HepG2 (cell line): ENCODE results near the gene GDF7. TPM values are rescaled to one million over a fixed set of nuclear protein-coding genes. Genes with fewer than 3 reads are reported as not detected.

ENCODE experiments used
- AGO2 ChIP-seq: fragments of 200-400 bp; formaldehyde crosslinking; optimal IDR thresholded peaks from 2 replicates; pipeline ENCODE3; 2017; ENCODE audit warnings: mild to moderate bottlenecking, low read depth, low read length, moderate library complexity
- HMG20B ChIP-seq: conservative IDR thresholded peaks from 2 replicates; pipeline ENCODE4 v1.6.1; 2016; ENCODE audit warnings: missing genetic modification reagents, missing compliant biosample characterization
- JUN ChIP-seq: sonication (generic); formaldehyde crosslinking; IDR thresholded peaks from 2 replicates; pipeline ENCODE4 v1.4.0; 2020; ENCODE audit warnings: mild to moderate bottlenecking, missing genetic modification reagents
- MAFF ChIP-seq: IDR thresholded peaks from 2 replicates; pipeline ENCODE4 v1.6.1; 2011; ENCODE audit warnings: low read depth, low read length, improper control_type of control experiment
- MED1 ChIP-seq: sonication (generic); formaldehyde crosslinking; IDR thresholded peaks from 2 replicates; pipeline ENCODE4 v1.4.0; 2020; ENCODE audit warnings: missing genetic modification reagents
- PITX1 ChIP-seq: sonication (generic); formaldehyde crosslinking; IDR thresholded peaks from 2 replicates; pipeline ENCODE4 v1.5.1; 2020; ENCODE audit warnings: mild to moderate bottlenecking, missing genetic modification reagents
- SALL2 ChIP-seq: sonication (generic); formaldehyde crosslinking; IDR thresholded peaks from 2 replicates; pipeline ENCODE4 v1.8.1; 2023; ENCODE audit warnings: mild to moderate bottlenecking, missing genetic modification reagents, inconsistent platforms
- XRCC5 ChIP-seq: fragments of 200-400 bp; formaldehyde crosslinking; optimal IDR thresholded peaks from 2 replicates; pipeline ENCODE3; 2017; ENCODE audit warnings: mild to moderate bottlenecking, low read length
- ZBTB44 ChIP-seq: sonication (generic); formaldehyde crosslinking; IDR thresholded peaks from 2 replicates; pipeline ENCODE4 v1.4.0; 2020; ENCODE audit warnings: missing genetic modification reagents
- ZC3H4 ChIP-seq: sonication (generic); formaldehyde crosslinking; IDR thresholded peaks from 2 replicates; pipeline ENCODE4 v1.4.0; 2020; ENCODE audit warnings: missing genetic modification reagents, borderline replicate concordance
- ZFP36L1 ChIP-seq: sonication (generic); formaldehyde crosslinking; IDR thresholded peaks from 2 replicates; pipeline ENCODE4 v1.8.0; 2022; ENCODE audit warnings: mild to moderate bottlenecking, missing genetic modification reagents, moderate library complexity
- ZNF18 ChIP-seq: sonication (generic); formaldehyde crosslinking; IDR thresholded peaks from 2 replicates; pipeline ENCODE4 v1.8.0; 2022; ENCODE audit warnings: mild to moderate bottlenecking, missing genetic modification reagents; ENCODE audit not compliant: insufficient replicate concordance
- ZNF543 ChIP-seq: sonication (generic); formaldehyde crosslinking; IDR thresholded peaks from 2 replicates; pipeline ENCODE4 v1.4.0; 2020; ENCODE audit warnings: mild to moderate bottlenecking, missing genetic modification reagents
- ZNF616 ChIP-seq: sonication (generic); formaldehyde crosslinking; IDR thresholded peaks from 2 replicates; pipeline ENCODE4 v1.5.0; 2020; ENCODE audit warnings: low read depth, mild to moderate bottlenecking, missing genetic modification reagents
- ZNF772 ChIP-seq: sonication (generic); formaldehyde crosslinking; IDR thresholded peaks from 2 replicates; pipeline ENCODE4 v1.5.0; 2020; ENCODE audit warnings: mild to moderate bottlenecking, missing genetic modification reagents
- ZSCAN21 ChIP-seq: sonication (generic); formaldehyde crosslinking; IDR thresholded peaks from 2 replicates; pipeline ENCODE4 v1.8.0; 2022; ENCODE audit warnings: mild to moderate bottlenecking, missing genetic modification reagents, moderate library complexity, borderline replicate concordance
- polyA plus RNA-seq, 8 experiments: library from polyadenylated mRNA; depleted of rRNA in 3 of 8; stranded (reverse) in 7 of 8; unstranded in 1 of 8; fragments of >200 nt; fragmentation: Illumina TruSeq in 4 of 8; extraction: Trizol in 4 of 8; gene quantifications; 2 replicates each; pipeline versions ENCODE4 v1.2.1 to v1.2.3, GENCODE V29; 2011 to 2016; ENCODE audit warnings: low read depth in 4 of 8, missing spikeins in 1 of 8, mixed read lengths in 1 of 8; ENCODE audit not compliant: insufficient read depth in 1 of 8
- total RNA-seq, 5 experiments: library from RNA; depleted of rRNA; stranded (reverse); fragments of >200 nt; fragmentation: Illumina TruSeq; extraction: Trizol; gene quantifications; 2 replicates each; pipeline ENCODE4 v1.2.3, GENCODE V29; 2016; ENCODE audit warnings: low read depth in 1 of 5
- TF ChIP-seq, protein P1 (sequence below): IDR thresholded peaks from 2 replicates; pipeline ENCODE4 v1.6.1; 2016; ENCODE audit warnings: missing compliant biosample characterization, missing genetic modification reagents, borderline replicate concordance
- TF ChIP-seq, protein P2 (sequence below): sonication (generic); formaldehyde crosslinking; conservative IDR thresholded peaks from 2 replicates; pipeline ENCODE4 v1.4.0; 2020; ENCODE audit warnings: missing genetic modification reagents
- TF ChIP-seq, protein P3 (sequence below): sonication (generic); formaldehyde crosslinking; IDR thresholded peaks from 2 replicates; pipeline ENCODE4 v1.4.0; 2020; ENCODE audit warnings: missing genetic modification reagents, borderline replicate concordance

GDF7 gene
- total and polyA plus RNA-seq, 2 of the 13 experiments (the other 11 are each of a cell fraction or from before 2014, with no cell fraction given), result 1.6 to 15.0 TPM

GRCh38 chr2:20642055-20642971, 24.6 kb upstream of the GDF7 start (continued):
- no peak for TF ChIP-seq ZC3H4 (CRISPR knock-in tag)
- TF ChIP-seq MAFF, result no peak
- peak; percentile 93 for TF ChIP-seq XRCC5
- TF ChIP-seq, protein P1, sequence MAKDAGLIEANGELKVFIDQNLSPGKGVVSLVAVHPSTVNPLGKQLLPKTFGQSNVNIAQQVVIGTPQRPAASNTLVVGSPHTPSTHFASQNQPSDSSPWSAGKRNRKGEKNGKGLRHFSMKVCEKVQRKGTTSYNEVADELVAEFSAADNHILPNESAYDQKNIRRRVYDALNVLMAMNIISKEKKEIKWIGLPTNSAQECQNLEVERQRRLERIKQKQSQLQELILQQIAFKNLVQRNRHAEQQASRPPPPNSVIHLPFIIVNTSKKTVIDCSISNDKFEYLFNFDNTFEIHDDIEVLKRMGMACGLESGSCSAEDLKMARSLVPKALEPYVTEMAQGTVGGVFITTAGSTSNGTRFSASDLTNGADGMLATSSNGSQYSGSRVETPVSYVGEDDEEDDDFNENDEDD (CRISPR knock-in tag), result no peak
- TF ChIP-seq ZNF772, result peak; percentile 75
- TF ChIP-seq ZBTB44 (CRISPR knock-in tag), result no peak
- peak; percentile 29; the same call in 1 of the 2 replicates for TF ChIP-seq MED1 (CRISPR knock-in tag)
- TF ChIP-seq PITX1 (CRISPR knock-in tag), result peak; percentile 44; the same call in 1 of the 2 replicates
- TF ChIP-seq JUN, result no peak
- peak; percentile 45; the same call in 1 of the 2 replicates for TF ChIP-seq SALL2 (CRISPR knock-in tag)
- TF ChIP-seq, protein P2, sequence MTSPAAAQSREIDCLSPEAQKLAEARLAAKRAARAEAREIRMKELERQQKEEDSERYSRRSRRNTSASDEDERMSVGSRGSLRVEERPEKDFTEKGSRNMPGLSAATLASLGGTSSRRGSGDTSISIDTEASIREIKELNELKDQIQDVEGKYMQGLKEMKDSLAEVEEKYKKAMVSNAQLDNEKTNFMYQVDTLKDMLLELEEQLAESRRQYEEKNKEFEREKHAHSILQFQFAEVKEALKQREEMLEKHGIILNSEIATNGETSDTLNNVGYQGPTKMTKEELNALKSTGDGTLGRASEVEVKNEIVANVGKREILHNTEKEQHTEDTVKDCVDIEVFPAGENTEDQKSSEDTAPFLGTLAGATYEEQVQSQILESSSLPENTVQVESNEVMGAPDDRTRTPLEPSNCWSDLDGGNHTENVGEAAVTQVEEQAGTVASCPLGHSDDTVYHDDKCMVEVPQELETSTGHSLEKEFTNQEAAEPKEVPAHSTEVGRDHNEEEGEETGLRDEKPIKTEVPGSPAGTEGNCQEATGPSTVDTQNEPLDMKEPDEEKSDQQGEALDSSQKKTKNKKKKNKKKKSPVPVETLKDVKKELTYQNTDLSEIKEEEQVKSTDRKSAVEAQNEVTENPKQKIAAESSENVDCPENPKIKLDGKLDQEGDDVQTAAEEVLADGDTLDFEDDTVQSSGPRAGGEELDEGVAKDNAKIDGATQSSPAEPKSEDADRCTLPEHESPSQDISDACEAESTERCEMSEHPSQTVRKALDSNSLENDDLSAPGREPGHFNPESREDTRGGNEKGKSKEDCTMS (CRISPR knock-in tag), result no peak
- TF ChIP-seq ZFP36L1 (CRISPR knock-in tag), result no peak
- TF ChIP-seq ZNF543, result no peak
- peak; percentile 54; the same call in 1 of the 2 replicates for TF ChIP-seq ZSCAN21 (CRISPR knock-in tag)
- no peak for TF ChIP-seq AGO2
- TF ChIP-seq ZNF18 (CRISPR knock-in tag), result no peak
- TF ChIP-seq, protein P3, sequence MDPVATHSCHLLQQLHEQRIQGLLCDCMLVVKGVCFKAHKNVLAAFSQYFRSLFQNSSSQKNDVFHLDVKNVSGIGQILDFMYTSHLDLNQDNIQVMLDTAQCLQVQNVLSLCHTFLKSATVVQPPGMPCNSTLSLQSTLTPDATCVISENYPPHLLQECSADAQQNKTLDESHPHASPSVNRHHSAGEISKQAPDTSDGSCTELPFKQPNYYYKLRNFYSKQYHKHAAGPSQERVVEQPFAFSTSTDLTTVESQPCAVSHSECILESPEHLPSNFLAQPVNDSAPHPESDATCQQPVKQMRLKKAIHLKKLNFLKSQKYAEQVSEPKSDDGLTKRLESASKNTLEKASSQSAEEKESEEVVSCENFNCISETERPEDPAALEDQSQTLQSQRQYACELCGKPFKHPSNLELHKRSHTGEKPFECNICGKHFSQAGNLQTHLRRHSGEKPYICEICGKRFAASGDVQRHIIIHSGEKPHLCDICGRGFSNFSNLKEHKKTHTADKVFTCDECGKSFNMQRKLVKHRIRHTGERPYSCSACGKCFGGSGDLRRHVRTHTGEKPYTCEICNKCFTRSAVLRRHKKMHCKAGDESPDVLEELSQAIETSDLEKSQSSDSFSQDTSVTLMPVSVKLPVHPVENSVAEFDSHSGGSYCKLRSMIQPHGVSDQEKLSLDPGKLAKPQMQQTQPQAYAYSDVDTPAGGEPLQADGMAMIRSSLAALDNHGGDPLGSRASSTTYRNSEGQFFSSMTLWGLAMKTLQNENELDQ (CRISPR knock-in tag), result no peak
- TF ChIP-seq ZNF616, result no peak
- no peak for TF ChIP-seq HMG20B (CRISPR knock-in tag)
